ENCODE measurements around the gene UGT2B17.
"Not testable (repeated sequence)": the region's sequence is repeated elsewhere in the genome, so short reads cannot be mapped to it uniquely, and the experiment has no call there.

UGT2B17 gene

DNA sequence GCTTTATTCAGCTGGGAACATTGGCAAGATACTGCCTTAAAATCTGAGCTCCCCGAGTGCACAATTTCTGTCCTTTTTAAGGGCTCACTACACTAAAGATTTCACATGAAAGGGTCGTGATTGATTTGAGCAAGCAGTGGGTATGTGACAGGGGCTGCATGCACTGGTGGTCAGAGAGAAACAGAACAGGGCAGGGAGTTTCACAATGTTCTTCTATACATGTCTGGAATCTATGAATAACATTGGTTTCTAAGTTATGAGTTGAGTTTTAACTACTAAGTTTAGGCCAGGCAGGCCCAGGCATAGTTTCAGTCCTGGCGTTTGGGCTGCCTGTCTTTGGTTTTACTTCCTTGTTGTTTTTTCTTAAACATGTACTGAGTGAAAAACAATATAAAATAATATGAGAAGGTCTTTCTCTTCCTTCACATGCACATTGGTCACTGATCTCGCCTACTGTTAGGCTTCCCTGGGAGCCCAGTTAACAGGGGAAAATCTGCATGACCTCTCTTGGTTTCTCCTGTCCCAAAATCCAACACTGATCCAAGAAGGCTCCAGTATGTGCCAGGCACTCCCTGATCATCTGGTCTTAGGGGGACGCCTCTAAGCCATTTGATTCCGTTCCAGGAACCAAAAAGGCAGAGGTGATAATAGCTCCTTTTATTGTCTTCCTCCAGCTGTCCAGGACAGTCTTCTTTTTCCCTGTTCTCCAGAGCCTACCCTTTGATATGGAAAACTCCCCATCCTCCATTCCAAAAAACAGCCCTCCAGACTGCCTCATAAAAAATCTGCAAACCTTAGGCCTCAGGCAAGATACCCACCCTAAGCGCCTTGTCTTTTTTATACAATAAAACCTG is at the start of gene UGT2B17:
TSS of gene UGT2B17 (minus strand) at position 51 of the 854 bp plus-strand sequence. CDS start 7,838 bp downstream, outside the sequence.
- no peak for DNase-seq

DNA sequence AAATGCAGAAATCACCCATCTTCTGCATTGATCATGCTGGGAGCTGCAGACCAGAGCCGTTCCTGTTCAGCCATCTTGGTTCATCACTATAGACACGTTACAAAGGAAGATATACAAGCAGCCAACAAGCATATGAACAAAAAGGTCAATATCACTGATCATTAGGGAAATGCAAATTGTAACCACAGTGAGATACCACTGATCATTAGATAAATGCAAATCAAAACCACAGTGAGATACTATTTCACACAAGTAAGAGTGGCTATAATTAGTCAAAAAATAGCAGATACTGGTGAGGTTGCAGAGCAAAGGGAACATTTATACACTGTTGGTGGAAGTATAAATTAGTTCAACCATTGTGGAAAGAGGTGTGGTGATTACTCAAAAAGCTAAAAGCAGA is 46.6 kb upstream of the UGT2B17 start:
- not testable (repeated sequence) for DNase-seq

DNA sequence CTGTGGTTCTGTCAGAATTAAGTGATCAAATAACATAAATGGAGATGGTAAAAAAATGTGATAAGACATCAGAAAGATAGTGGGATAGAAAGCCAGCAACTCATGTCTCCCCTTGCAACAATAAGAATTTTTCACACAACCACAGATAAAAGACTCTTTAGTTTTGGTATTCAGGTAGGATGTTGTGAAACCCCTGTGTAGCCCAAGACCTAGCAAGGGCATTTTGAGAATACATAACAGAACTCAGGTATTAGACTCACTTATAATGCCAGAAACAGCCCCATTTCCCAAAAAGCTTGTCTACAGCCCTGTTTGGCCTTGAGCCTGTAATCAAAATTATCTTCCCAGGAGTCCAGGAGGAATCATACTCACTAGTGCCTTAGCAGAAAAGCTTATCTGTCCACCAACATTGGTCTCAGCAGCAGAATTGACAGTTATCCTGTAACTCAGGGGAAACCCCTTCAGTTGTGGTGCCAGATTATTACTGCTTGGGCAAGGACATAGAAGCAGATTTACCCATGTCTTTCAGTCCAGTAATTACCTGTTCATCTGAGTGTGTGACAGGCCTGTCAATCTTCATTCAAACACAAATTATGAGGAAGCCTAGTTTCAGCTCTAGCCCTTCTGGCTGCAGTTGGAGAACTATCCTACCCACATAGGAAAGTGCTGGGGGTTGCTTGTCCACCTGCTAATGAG is 41.0 kb upstream of the UGT2B17 start:
- DNase-seq, result no peak

DNA sequence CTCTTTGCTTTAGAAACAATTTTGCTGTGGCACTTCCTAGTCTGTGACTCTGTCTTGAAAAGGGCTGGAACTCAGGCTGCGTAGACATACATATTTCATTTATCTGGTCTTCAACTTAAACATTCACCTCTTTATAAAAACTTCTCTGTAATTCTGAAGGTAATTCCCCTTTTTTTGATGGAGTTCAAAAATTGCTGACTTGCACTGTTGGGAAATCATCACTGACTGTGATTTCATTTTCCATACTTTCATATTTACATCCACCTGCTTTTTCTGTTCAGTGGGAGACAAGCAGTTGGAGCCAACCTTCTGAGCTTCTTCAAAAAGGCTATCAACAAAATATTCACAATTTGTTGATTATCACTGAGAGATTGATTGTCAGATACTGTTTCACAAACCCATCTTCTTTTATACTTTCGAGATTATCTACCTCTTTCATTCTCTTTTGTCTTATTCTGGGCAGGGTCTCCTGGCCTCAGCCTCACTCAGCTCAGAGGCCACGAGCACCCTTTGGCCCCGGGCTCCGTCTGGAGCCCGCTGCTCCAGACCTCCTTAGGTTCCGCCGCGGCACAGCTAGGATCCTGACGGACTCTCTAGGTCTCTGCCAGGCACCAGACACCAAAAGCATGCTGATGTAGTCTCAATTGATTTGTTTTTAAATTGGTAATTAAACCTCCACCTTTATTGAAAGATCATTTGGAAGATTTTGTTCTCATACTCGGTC is 39.7 kb upstream of the UGT2B17 start:
- DNase-seq, result no peak

DNA sequence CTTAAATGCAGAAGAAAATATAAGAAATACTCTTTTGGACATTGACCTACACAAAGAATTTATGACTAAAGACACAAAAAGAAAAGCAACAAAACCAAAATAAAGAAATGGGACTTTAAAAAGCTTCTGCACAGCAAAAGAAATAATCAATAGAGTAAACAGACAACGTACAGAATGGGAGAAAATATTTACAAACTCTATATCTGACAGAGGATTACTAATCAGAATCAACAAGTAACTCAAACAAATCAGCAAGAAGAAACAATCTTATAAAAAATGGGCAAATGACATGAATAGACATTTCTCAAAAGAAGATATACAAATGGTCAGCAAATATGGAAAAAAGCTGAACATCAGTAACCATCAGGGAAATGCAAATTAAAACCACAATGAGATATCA is 37.6 kb upstream of the UGT2B17 start:
- DNase-seq, result no peak

GRCh38 chr4:68606240-68606639 is 30.1 kb upstream of the UGT2B17 start:
- DNase-seq, result no peak

DNA sequence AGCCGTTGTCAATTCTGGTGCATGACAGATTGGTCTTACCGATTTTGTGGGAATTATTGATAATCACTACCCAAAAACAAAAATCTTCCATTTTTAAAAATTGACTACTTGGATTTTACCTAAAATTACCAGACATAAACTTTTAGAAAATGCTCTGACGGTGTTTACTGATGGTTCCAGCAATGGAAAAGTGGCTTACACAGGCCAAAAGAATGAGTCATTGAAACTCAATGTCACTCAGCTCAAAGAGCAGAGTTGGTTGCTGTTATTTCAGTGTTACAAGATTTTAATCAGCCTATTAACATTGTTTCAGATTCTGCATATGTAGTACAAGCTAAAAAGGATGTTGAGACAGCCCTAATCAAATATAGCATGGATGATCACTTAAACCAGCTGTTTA is 23.0 kb upstream of the UGT2B17 start:
- DNase-seq, result no peak

DNA sequence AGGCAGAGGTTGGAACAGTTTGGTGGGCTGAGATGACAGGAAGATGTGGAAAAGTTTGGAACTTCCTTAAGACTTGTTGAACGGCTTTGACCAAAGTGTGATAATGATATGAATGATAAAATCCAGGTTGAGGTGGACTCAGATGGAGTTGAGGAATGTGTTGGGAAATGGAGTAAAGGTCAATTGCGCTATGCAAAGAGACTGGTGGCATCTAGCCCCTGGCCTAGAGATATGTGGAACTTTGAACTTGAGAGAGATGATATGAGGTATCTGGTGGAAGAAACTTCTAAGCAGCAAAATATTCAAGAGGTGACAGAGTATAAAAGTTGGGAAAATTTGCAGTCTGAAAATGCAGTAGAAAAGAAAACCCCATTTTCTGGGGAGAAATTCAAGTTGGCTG is 21.4 kb upstream of the UGT2B17 start:
- no peak for DNase-seq

DNA sequence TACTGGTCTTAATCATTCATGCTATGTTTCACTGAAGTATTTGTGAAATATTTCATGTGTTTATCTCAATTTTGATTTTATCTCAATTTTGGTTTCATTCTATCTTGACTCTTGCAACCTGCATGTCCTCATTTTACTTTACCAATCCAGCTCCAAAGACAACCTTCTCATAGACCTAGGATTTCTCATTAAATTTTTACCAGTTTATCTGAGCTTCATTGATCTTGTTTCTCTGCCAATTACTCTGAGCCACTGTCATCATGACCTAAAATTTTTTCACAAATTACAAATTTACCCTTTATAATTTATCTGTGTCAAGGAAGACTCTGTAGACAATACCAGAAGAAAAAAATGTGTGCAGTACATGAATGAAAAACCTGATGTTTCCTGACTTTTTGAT is 18.6 kb upstream of the UGT2B17 start:
- no peak for DNase-seq

GRCh38 chr4:68593112-68593511 is 17.0 kb upstream of the UGT2B17 start:
- no peak for DNase-seq

DNA sequence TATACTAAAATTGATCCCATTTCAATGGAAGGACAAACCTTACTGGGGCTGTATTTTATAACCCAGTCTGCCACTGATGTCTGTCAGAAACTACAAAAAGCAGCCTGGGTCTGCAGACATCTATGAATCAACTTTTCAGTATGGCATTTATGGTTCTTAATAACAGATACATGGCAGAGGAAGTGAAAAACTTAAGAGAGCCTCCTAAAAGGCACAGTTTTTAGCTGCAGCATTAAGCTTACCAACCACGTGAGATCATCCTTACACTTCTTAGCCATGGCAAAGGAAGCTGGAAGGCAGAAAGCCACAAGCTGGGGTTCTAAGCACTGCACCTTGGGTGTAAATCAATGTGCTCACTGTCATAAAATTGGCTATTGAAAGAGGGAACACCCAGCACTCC is 16.6 kb upstream of the UGT2B17 start:
- DNase-seq, result no peak

GRCh38 chr4:68591204-68591603 is 15.1 kb upstream of the UGT2B17 start:
- no peak for DNase-seq

DNA sequence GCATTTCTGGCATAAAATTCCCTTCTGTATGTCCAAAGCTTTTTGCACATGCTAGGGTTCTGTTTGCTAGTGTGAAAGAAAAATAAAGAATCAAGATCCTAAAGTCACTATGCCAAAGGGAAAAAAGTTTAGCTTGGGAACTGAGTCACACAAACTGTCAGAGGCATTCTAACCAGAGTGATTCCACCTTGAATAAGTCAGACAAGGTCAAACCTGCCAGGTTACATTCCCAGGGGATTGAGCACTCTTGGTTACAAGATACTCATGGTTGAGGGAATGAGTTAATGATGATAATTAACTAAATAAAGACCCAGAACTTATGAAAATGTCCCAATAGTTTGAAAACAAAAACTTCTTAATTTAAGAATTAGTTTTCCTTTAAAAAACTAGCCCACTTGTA is 13.7 kb upstream of the UGT2B17 start:
- no peak for DNase-seq

GRCh38 chr4:68582339-68582717 is 6.2 kb upstream of the UGT2B17 start:
- DNase-seq, result no peak

- no peak for DNase-seq
These were observed 5.5 kb upstream of the UGT2B17 start for GRCh38 chr4:68581383-68582338.

DNA sequence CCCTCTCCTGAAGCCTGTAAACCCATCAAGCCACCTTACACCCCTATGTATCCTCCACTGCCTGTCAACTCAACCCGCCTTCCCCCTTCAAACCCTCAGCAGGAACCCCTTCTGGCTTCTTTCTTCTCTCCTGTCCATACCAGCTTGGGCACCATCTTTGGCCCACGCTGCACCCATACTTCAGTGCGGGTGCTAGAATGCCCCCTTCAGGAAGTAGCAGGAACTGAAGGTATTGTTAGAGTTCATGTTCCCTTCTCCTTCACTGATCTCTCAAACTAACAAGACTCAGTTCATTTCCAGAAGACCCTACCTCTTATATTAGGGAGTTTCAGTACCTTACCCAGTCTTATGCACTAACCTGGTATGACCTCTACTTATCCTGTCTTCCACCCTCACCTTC is 1.5 kb upstream of the UGT2B17 start:
- no peak for DNase-seq

DNA sequence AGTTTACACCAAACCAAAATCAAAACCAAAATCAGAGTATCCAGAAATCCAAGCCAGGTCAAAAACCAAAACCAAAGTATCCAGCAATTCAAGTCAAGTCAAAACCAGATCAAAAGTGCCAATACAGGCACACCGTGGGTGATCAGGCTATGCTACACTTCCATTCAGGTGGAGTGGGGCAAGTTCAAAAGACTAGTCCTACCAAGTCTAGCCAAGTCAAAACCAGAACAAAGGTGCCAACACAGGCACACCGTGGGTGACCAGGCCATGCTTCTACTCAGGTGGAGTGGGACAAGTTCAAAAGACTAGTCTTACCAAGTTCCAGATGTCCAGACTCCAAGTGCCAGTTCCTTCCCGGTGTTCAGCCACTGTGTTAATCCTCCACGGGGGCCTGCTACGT is 486 bp downstream of the UGT2B17 start:
- not testable (repeated sequence) for DNase-seq

DNA sequence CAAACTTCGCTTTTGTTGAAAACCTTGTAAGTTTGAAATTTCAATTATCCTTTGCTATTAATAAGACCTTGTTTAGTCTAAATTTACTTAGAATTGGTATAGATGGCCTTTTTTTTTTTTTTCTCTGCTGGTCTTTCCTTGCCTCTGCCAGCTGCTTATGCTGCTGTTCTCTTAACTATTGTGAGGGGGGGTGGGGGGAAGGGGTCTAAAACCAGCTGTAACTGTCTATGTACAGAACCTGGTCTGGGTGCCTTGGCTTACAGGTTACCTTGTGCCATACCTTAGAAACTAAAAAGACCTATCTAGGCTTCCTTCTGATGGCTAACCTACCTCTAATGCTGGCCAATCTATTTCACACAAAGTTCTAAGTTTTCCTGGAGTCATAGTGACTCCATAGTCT is 1.0 kb downstream of the UGT2B17 start:
- no peak for DNase-seq

GRCh38 chr4:68572653-68573170 is 3.4 kb downstream of the UGT2B17 start:
- no peak for DNase-seq

- no peak for DNase-seq
These were observed 6.0 kb downstream of the UGT2B17 start for GRCh38 chr4:68570122-68570507.

- DNase-seq, result no peak
These were observed 6.5 kb downstream of the UGT2B17 start for GRCh38 chr4:68569466-68570121.

GRCh38 chr4:68569036-68569435 is 7.1 kb downstream of the UGT2B17 start:
- not testable (repeated sequence) for DNase-seq

All from fibroblast of skin of right biceps (primary cell).